GM20431 (cell line): ENCODE results near the gene FAM120A.

Source experiments
- in situ Hi-C: fragments of 300-500 bp; cut with MseI, MboI; formaldehyde crosslinking; loops from one replicate; pipeline ENCODE4 v1.15.0; 2020; ENCODE audit warnings: low sequenced_read_pairs; ENCODE audit not compliant: unreplicated experiment

The FAM120A gene

GRCh38 chr9:93574091-93574899 is 122.8 kb downstream of the FAM120A start:
- in situ Hi-C loops: no loop called here

- in situ Hi-C loops: no loop called here
These were observed 123.7 kb downstream of the FAM120A start for GRCh38 chr9:93574900-93575795.

GRCh38 chr9:93575796-93576257 is 124.3 kb downstream of the FAM120A start:
- in situ Hi-C loops: no loop called here

- in situ Hi-C loops: no loop called here
These were observed 125.0 kb downstream of the FAM120A start, which contains the start of gene PHF2 for GRCh38 chr9:93576258-93577077. Gene PHF2 (plus strand): TSS chr9:93576584. CDS start chr9:93576774, 190 bp downstream.

- in situ Hi-C loops: no loop called here
These were observed 125.8 kb downstream of the FAM120A start for GRCh38 chr9:93577078-93577974.

- in situ Hi-C loops: no loop called here
These were observed 126.6 kb downstream of the FAM120A start for GRCh38 chr9:93577975-93578682.

- in situ Hi-C loops: no loop called here
These were observed 127.4 kb downstream of the FAM120A start for GRCh38 chr9:93578844-93579243.

- in situ Hi-C loops: no loop called here
These were observed 128.4 kb downstream of the FAM120A start for GRCh38 chr9:93579711-93580516.

- in situ Hi-C loops: no loop called here
These were observed 129.3 kb downstream of the FAM120A start for GRCh38 chr9:93580654-93581380.

GRCh38 chr9:93582115-93582514 is 130.6 kb downstream of the FAM120A start:
- in situ Hi-C loops: no loop called here

- in situ Hi-C loops: no loop called here
These were observed 131.1 kb downstream of the FAM120A start for GRCh38 chr9:93582550-93582949.

GRCh38 chr9:93585259-93585658 is 133.8 kb downstream of the FAM120A start:
- in situ Hi-C loops: no loop called here

- in situ Hi-C loops: no loop called here
These were observed 134.2 kb downstream of the FAM120A start for GRCh38 chr9:93585695-93586094.

GRCh38 chr9:93586290-93587057 is 135.0 kb downstream of the FAM120A start:
- in situ Hi-C loops: no loop called here

GRCh38 chr9:93587284-93587650 is 135.8 kb downstream of the FAM120A start:
- in situ Hi-C loops: no loop called here

- in situ Hi-C loops: no loop called here
These were observed 136.3 kb downstream of the FAM120A start for GRCh38 chr9:93587651-93588347.
